ENCODE results near the gene EPHA6. TPM values are rescaled to one million over a fixed set of nuclear protein-coding genes. Genes with fewer than 3 reads are reported as not detected.

EPHA6 gene
- total and polyA plus RNA-seq, 9 of the 15 experiments (the other 6 are each of a cell fraction or from before 2014, with no cell fraction given), result not detected

GRCh38 chr3:96776818-96777217, 37.6 kb upstream of the EPHA6 start:
- Histone ChIP-seq H3K27ac (ENCODE audit: extremely low read depth, low read depth, low read length) (no peak overlapping the region), H3K36me3 (ENCODE audit: control insufficient read depth, insufficient read depth, low read length) (no peaks in the 10 kb centered on the region), H3K4me1 (replicated peaks in 1 of 2; ENCODE audit: control insufficient read depth in 2 of 2, insufficient read depth in 2 of 2, low read length in 2 of 2) (no peaks in the 10 kb centered on the region), H4K20me1 (replicated peaks; ENCODE audit: control insufficient read depth, insufficient read depth, low read length) (no peaks in the 10 kb centered on the region), H3K4me2 (ENCODE audit: insufficient read depth, low read length) (no peak overlapping the region), H3K79me2 (ENCODE audit: control insufficient read depth, insufficient read depth, low read length) (no peaks in the 10 kb centered on the region), H3K9me3 (replicated peaks; ENCODE audit: control insufficient read depth, insufficient read depth, low read depth, low read length) (no peaks in the 10 kb centered on the region), H3K9me1 (ENCODE audit: control insufficient read depth, insufficient read depth, low read length) (no peaks in the 10 kb centered on the region), H2AFZ (ENCODE audit: low read depth, low read length) (no peak overlapping the region), H3K27me3 (ENCODE audit: control insufficient read depth in 2 of 2, insufficient read depth in 2 of 2, low read length in 2 of 2) (no peaks in the 10 kb centered on the region), H3K4me3 (no peak overlapping the region), H3K9ac (ENCODE audit: insufficient read depth in 1 of 2, low read depth in 2 of 2, low read length in 2 of 2) (no peak overlapping the region)
- DNase-seq (ENCODE audit: extremely low read depth in 1 of 4, low spot score in 3 of 4), result no peak
- no peak for ATAC-seq
- ChIA-PET POLR2A (no interaction called here), CTCF (ENCODE audit: low intra/inter-chr PET ratio) (no interaction called here)
- in situ Hi-C loops (cut with MboI) (no loop called here), intact Hi-C loops (cut with micrococcal nuclease) (no loop called here)
- WGBS (ENCODE audit: insufficient coverage, low coverage, missing lambda C conversion rate), result under 1% methylated on average over 22 of the region's 43 CpGs
- no TSS peak for BruUV-seq (replicated peaks)
- no peak for TF ChIP-seq JUN (IDR thresholded peaks at IDR 0.05; ENCODE audit: borderline replicate concordance, low read depth, low read length)
- TF ChIP-seq JUN (CRISPR knock-in tag; IDR thresholded peaks at IDR 0.05; ENCODE audit: borderline replicate concordance), result no peak
- TF ChIP-seq TSC22D4 (tag; IDR thresholded peaks at IDR 0.05), result no peak
- no peak for TF ChIP-seq STAT6 (CRISPR knock-in tag; IDR thresholded peaks at IDR 0.05)
- TF ChIP-seq ZNF274 (IDR thresholded peaks at IDR 0.05; ENCODE audit: borderline replicate concordance, low read depth, low read length), result no peak
- no peak for TF ChIP-seq ZC3H8 (IDR thresholded peaks at IDR 0.05)
- TF ChIP-seq CEBPG (CRISPR knock-in tag; IDR thresholded peaks at IDR 0.05), result no peak
- no peak for TF ChIP-seq CEBPG (tag; conservative IDR thresholded peaks at IDR 0.05 in 1 of 2, IDR thresholded peaks at IDR 0.05 in 1 of 2)
- TF ChIP-seq SP1 (CRISPR knock-in tag; IDR thresholded peaks at IDR 0.05), result no peak
- no peak for TF ChIP-seq TAF7 (tag; IDR thresholded peaks at IDR 0.05)
- no peak for TF ChIP-seq ZFP36 (IDR thresholded peaks at IDR 0.05; ENCODE audit: low read depth, low read length, partially characterized antibody)
- no peak for TF ChIP-seq ZKSCAN3 (CRISPR knock-in tag; IDR thresholded peaks at IDR 0.05)
- TF ChIP-seq BRCA1 (IDR thresholded peaks at IDR 0.05), result no peak
- no peak for TF ChIP-seq BRCA1 (CRISPR knock-in tag; IDR thresholded peaks at IDR 0.05)
- no peak for TF ChIP-seq GATA2 (CRISPR knock-in tag; IDR thresholded peaks at IDR 0.05)
- TF ChIP-seq SMARCC2 (IDR thresholded peaks at IDR 0.05; ENCODE audit: low read depth), result no peak
- FAIRE-seq, result no peak

Data from K562 (cell line).